ENCODE data around the gene LHFPL2.

- TF ChIP-seq CTCF (IDR thresholded peaks at IDR 0.05; ENCODE audit: insufficient read depth, low read length) (no peak), POLR2AphosphoS5 (IDR thresholded peaks at IDR 0.05; ENCODE audit: low read depth) (no peak), REST (IDR thresholded peaks at IDR 0.05; ENCODE audit: insufficient replicate concordance, low read depth) (no peak), GABPA (IDR thresholded peaks at IDR 0.05; ENCODE audit: low read depth) (no peak), SPI1 (IDR thresholded peaks at IDR 0.05; ENCODE audit: borderline replicate concordance, low read depth) (no peak)
Observed at GRCh38 chr5:78640662-78641474, 7.7 kb downstream of the LHFPL2 start.
